Measurements from ENCODE around the gene ABCC6.
"Not testable (repeated sequence)": the region's sequence is repeated elsewhere in the genome, so short reads cannot be mapped to it uniquely, and the experiment has no call there.

Gene ABCC6

DNA sequence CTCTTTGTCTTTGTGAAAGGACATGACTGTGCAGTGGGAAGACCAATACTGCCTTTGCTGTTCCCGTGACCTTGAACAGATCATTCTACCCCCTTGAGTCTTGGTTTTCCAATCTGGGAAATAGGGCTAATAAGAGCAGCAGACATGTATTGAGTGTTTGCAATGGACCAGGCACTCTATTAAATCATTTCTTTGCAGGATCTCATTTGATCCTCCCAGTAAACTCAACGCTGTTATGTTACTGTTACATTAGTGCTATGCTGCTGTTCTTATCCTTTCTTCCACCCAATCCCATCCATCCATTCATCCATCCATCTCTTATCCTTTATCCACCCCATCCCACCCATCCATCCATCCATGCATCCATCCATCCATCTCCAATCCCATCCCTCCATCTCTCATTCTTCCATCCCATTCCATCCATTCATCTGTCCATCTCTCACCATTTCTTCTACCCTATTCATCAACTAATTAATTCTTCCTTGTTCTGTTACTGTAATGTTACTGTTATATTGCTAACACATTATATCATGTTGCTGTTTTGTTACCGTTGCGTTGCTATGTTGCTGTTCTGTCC lies 65.1 kb downstream of the ABCC6 start:
- POLR2A ChIA-PET (ENCODE audit: low non-redundant PET): no interaction called here
- CTCF ChIA-PET: no interaction called here
- TF ChIP-seq, protein P1, sequence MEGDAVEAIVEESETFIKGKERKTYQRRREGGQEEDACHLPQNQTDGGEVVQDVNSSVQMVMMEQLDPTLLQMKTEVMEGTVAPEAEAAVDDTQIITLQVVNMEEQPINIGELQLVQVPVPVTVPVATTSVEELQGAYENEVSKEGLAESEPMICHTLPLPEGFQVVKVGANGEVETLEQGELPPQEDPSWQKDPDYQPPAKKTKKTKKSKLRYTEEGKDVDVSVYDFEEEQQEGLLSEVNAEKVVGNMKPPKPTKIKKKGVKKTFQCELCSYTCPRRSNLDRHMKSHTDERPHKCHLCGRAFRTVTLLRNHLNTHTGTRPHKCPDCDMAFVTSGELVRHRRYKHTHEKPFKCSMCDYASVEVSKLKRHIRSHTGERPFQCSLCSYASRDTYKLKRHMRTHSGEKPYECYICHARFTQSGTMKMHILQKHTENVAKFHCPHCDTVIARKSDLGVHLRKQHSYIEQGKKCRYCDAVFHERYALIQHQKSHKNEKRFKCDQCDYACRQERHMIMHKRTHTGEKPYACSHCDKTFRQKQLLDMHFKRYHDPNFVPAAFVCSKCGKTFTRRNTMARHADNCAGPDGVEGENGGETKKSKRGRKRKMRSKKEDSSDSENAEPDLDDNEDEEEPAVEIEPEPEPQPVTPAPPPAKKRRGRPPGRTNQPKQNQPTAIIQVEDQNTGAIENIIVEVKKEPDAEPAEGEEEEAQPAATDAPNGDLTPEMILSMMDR (conservative IDR thresholded peaks at IDR 0.05; ENCODE audit: low read depth): no peak
- no peak for DNase-seq (ENCODE audit: low spot score)
- H3K27ac ChIP-seq: no peak overlapping the region

DNA sequence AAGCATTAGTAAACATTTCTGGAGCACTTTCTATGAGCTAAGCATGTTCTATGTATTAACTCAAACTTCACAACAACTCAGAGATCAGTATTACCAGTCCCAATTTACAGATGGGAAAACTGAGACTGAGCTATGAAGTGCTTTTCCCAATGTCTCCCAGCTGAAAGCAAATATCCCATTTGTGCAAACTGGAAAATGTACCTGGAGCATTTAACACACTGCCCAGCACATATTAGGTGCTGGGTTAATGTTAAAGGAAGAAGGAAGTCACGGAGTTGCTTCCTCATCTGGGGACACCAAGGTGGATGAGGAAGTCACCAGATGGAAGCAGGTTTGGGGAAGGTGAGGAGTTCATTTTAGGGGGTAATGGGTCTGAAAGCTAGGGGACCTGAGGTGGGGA lies 66.1 kb downstream of the ABCC6 start:
- no peak for DNase-seq (ENCODE audit: low spot score)
- POLR2A ChIA-PET (ENCODE audit: low non-redundant PET): no interaction called here
- H3K27ac ChIP-seq: no peak overlapping the region
- CTCF ChIA-PET: interaction anchor here (0.6 kb wide), 1 partner anchor 282 kb away, joined by 3 read pairs; no protein-coding TSS in a partner anchor
- TF ChIP-seq, protein P1 (conservative IDR thresholded peaks at IDR 0.05; ENCODE audit: low read depth): no peak

DNA sequence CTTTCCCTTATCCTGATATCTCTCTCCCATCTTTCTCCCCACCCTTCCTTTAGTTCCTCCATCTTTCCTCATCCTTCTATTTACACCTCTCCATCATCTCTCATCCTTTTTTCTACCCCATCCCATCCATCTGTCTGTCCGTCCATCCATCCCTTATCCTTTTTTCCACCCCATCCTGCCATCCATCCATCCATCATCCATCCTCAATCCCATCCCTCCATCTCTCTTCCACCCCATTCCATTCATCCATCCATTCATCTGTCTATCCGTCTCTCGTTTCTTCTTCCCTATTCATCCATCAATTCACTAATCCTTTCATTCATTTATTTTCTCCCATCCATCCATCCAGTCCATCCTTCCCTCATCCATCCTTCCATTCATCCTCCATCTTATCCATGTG lies 68.1 kb downstream of the ABCC6 start:
- TF ChIP-seq, protein P1 (conservative IDR thresholded peaks at IDR 0.05; ENCODE audit: low read depth): no peak
- H3K27ac ChIP-seq: no peak overlapping the region
- no peak for DNase-seq (ENCODE audit: low spot score)
- POLR2A ChIA-PET (ENCODE audit: low non-redundant PET): no interaction called here
- CTCF ChIA-PET: no interaction called here

DNA sequence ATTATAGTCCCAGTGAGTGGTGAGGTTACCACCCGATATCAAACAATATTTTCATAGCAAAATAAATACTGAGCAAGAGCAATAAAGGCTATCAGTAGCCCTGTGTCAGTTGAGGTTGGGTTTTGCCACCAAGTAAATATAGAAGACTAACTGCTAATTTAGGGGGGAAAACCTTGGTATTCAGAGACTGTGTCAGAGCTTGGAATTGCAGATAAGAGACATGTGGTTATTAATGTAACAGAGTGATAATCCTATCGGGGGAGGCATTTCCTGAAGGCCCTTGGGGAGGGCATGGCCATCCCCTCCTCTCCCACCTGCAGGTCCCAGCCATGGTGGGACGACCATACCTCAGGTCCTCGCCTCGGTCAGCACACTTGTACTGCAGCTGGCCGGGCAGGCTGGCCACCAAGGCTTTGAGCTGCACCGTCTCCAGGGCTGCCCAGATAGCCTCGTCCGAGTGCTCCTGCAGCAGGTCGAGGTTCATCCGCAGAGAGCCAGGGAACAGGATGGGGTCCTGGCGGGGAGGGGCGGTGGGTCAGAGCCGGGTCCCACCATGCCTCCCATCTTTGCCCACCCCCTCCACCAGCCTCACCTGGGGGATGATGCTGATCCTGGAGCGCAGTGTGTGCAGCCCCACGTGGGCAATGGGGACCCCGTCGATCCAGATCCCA lies 68.9 kb downstream of the ABCC6 start:
- ChIA-PET POLR2A (ENCODE audit: low non-redundant PET) (no interaction called here), CTCF (interaction anchor here (0.6 kb wide), 1 partner anchor 399 kb away, joined by 3 read pairs; no protein-coding TSS in a partner anchor)
- TF ChIP-seq, protein P1 (conservative IDR thresholded peaks at IDR 0.05; ENCODE audit: low read depth): no peak
- H3K27ac ChIP-seq: no peak overlapping the region
- DNase-seq (ENCODE audit: low spot score): no peak

DNA sequence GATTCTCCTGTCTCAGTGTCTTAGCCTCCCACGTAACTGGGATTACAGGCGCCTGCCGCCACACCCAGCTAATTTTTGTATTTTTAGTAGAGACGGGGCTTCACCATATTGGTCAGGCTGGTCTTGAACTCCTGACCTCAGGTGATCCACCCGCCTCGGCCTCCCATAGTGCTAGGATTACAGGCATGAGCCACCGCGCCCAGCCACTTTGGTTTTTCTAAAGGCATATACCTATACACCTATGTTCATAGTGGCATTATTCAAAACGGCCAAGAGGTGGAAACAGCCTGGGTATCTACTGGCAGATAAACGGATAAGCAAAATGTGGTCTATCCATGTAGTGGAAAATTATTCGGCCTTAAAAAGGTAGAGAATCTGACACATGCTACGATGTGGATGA lies 70.3 kb downstream of the ABCC6 start:
- DNase-seq (ENCODE audit: low spot score); H3K27ac ChIP-seq; POLR2A ChIA-PET (ENCODE audit: low non-redundant PET): not testable (repeated sequence)
- CTCF ChIA-PET: interaction anchor here (0.6 kb wide), 1 partner anchor 52 kb away, joined by 9 read pairs; no protein-coding TSS in a partner anchor

DNA sequence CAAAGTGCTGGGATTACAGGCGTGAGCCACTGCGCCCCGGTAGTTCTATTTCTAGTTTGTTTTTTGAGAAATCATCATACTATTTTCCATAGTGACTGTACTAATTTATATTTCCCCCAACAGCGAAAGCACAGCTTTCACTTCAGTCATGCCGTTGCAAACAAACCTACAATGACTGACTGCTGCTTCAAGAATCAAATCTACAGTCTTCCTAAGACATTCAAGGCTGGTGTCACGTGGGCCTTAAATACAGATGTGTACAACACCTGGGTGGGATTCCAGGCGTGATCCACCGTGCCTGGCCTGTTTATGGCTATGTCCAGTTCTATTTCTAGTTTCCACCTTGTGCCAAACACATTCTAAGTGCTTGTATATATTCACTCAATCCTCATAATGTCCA lies 72.0 kb downstream of the ABCC6 start:
- ChIA-PET CTCF (no interaction called here), POLR2A (ENCODE audit: low non-redundant PET) (no interaction called here)
- H3K27ac ChIP-seq: no peak overlapping the region
- TF ChIP-seq, protein P1 (conservative IDR thresholded peaks at IDR 0.05; ENCODE audit: low read depth): no peak
- DNase-seq (ENCODE audit: low spot score): no peak

DNA sequence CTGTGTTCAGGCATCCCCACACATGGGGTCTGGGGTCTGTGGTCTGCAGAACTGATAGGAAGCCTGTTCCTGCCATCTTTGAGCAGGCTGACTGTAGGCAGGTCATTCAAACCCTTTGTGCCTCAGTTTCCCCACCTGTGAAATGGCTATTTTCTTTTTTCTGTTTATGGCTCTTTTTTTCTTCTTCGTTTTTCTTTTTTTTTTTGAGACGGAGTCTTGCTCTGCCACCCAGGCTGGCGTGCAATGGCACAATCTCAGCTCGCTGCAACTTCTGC lies 72.5 kb downstream of the ABCC6 start:
- CTCF ChIA-PET: no interaction called here
- TF ChIP-seq, protein P1 (conservative IDR thresholded peaks at IDR 0.05; ENCODE audit: low read depth): no peak
- POLR2A ChIA-PET (ENCODE audit: low non-redundant PET): no interaction called here
- DNase-seq (ENCODE audit: low spot score): no peak
- no peak overlapping the region for H3K27ac ChIP-seq
